CD14-positive monocyte (primary cell): Measurements from ENCODE around the gene NEDD4L. TPM values are rescaled to one million over a fixed set of nuclear protein-coding genes. Genes with fewer than 3 reads are reported as not detected.

Experiments
- DNase-seq, 3 donors: peaks; one replicate each; pipeline ENCODE4 v3.0.0-alpha.2; 2011 to 2022
- H2AFZ ChIP-seq: 2 replicates; pipeline ENCODE4 v1.6.0; 2012; ENCODE audit warnings: mild to moderate bottlenecking, low read depth, low read length, inconsistent platforms; ENCODE audit not compliant: insufficient read depth, poor library complexity, severe bottlenecking
- H3K27ac ChIP-seq, 2 donors: 1 replicate in 1 of 2; 2 replicates in 1 of 2; pipeline ENCODE4 v1.5.1; 2012 to 2013; ENCODE audit warnings: low read length in 2 of 2, control low read depth in 1 of 2, inconsistent platforms in 1 of 2, low read depth in 1 of 2, mild to moderate bottlenecking in 1 of 2
- H3K27me3 ChIP-seq, 2 donors: one replicate each; pipeline versions ENCODE4 v1.6.0 to v1.6.1; 2011 to 2013; ENCODE audit warnings: low read length in 2 of 2; ENCODE audit not compliant: control insufficient read depth in 2 of 2, insufficient read depth in 2 of 2
- H3K36me3 ChIP-seq, 2 donors: replicated peaks in 1 of 2; 1 replicate in 1 of 2; 2 replicates in 1 of 2; pipeline versions ENCODE4 v1.5.1 to v1.6.1; 2012 to 2013; ENCODE audit warnings: low read length in 2 of 2, control low read depth in 1 of 2, inconsistent platforms in 1 of 2, mild to moderate bottlenecking in 1 of 2; ENCODE audit not compliant: insufficient read depth in 2 of 2, control insufficient read depth in 1 of 2
- H3K4me1 ChIP-seq, 2 donors: 1 replicate in 1 of 2; 2 replicates in 1 of 2; pipeline versions ENCODE4 v1.5.1 to v1.6.1; 2012 to 2013; ENCODE audit warnings: low read length in 2 of 2, control low read depth in 1 of 2, inconsistent platforms in 1 of 2, mild to moderate bottlenecking in 1 of 2, moderate library complexity in 1 of 2; ENCODE audit not compliant: insufficient read depth in 2 of 2, control insufficient read depth in 1 of 2
- H3K4me2 ChIP-seq: replicated peaks from 2 replicates; pipeline ENCODE3; 2012; ENCODE audit warnings: low read length, moderate library complexity, mild to moderate bottlenecking; ENCODE audit not compliant: poor library complexity, severe bottlenecking; ENCODE audit errors: extremely low read depth
- H3K4me3 ChIP-seq, 3 experiments: fragments of 200-600 bp in 1 of 3; sonication (generic) in 1 of 3; replicated peaks in 1 of 3; 1 replicate in 2 of 3; 2 replicates in 1 of 3; pipeline ENCODE4 v1.5.1; 2011 to 2013; ENCODE audit warnings: low read length in 3 of 3, mild to moderate bottlenecking in 3 of 3, control low read depth in 2 of 3, low read depth in 2 of 3, inconsistent platforms in 1 of 3, moderate library complexity in 1 of 3
- H3K79me2 ChIP-seq: 2 replicates; pipeline ENCODE4 v1.6.0; 2012; ENCODE audit warnings: mild to moderate bottlenecking, control low read depth, inconsistent platforms, low read length, moderate library complexity; ENCODE audit not compliant: insufficient read depth
- H3K9ac ChIP-seq: 2 replicates; pipeline ENCODE4 v1.6.0; 2017; ENCODE audit warnings: low read length, mild to moderate bottlenecking; ENCODE audit not compliant: insufficient read depth, poor library complexity, severe bottlenecking
- H3K9me3 ChIP-seq, 2 donors: replicated peaks in 1 of 2; 1 replicate in 1 of 2; 2 replicates in 1 of 2; pipeline versions ENCODE4 v1.5.1 to v1.6.1; 2012 to 2013; ENCODE audit warnings: low read length in 2 of 2, control low read depth in 1 of 2; ENCODE audit not compliant: control insufficient read depth in 1 of 2, insufficient read depth in 1 of 2
- H4K20me1 ChIP-seq: 2 replicates; pipeline ENCODE4 v1.6.0; 2012; ENCODE audit warnings: mild to moderate bottlenecking, low read length, control low read depth, moderate library complexity; ENCODE audit not compliant: insufficient read depth
- H3K27ac Mint-ChIP-seq, 7 donors: one replicate each; pipeline ENCODE4 v1.8.0; 2020; ENCODE audit warnings: mild to moderate bottlenecking in 7 of 7, mixed read lengths in 7 of 7, moderate library complexity in 6 of 7, inconsistent platforms in 2 of 7
- H3K27me3 Mint-ChIP-seq, 3 donors: one replicate each; pipeline ENCODE4 v1.8.0; 2021 to 2022; ENCODE audit warnings: low read depth in 3 of 3, mild to moderate bottlenecking in 3 of 3, mixed read lengths in 3 of 3, moderate library complexity in 3 of 3, inconsistent platforms in 1 of 3
- H3K36me3 Mint-ChIP-seq, 2 donors: one replicate each; pipeline ENCODE4 v1.8.0; 2020; ENCODE audit warnings: mixed read lengths in 2 of 2, inconsistent platforms in 1 of 2, mild to moderate bottlenecking in 1 of 2
- H3K4me1 Mint-ChIP-seq: one replicate; pipeline ENCODE4 v1.8.0; 2020; ENCODE audit warnings: mild to moderate bottlenecking, mixed read lengths
- H3K4me3 Mint-ChIP-seq, 2 donors: one replicate each; pipeline ENCODE4 v1.8.0; 2020; ENCODE audit warnings: mild to moderate bottlenecking in 2 of 2, mixed read lengths in 2 of 2, moderate library complexity in 1 of 2
- H3K9me3 Mint-ChIP-seq, 7 donors: one replicate each; pipeline ENCODE4 v1.8.0; 2020 to 2022; ENCODE audit warnings: mixed read lengths in 7 of 7, mild to moderate bottlenecking in 6 of 7, moderate library complexity in 6 of 7, inconsistent platforms in 2 of 7
- CTCF ChIP-seq: fragments of 200-600 bp; IDR thresholded peaks from one replicate; pipeline ENCODE4 v1.8.0; 2022; ENCODE audit warnings: antibody characterized with exemption, mild to moderate bottlenecking
- WGBS: methylation state at CpG from one replicate; pipeline ENCODE4 v1.1.5; 2013; ENCODE audit warnings: missing lambda C conversion rate; ENCODE audit not compliant: insufficient coverage; 5-methylcytosine and 5-hydroxymethylcytosine counted together
- intact Hi-C, 2 donors: fragments of 100-400 bp; cut with micrococcal nuclease; formaldehyde crosslinking; loops; one replicate each; pipeline versions ENCODE4 v1.15.0 to v1.15.1; 2023
- polyA plus RNA-seq, 3 donors: library from polyadenylated mRNA; depleted of rRNA in 1 of 3; unstranded in 2 of 3; stranded (reverse) in 1 of 3; fragments of 300-500 nt in 2 of 3; fragments of >200 nt in 1 of 3; fragmentation: Illumina TruSeq in 2 of 3; gene quantifications; 1 replicate in 2 of 3; 2 replicates in 1 of 3; pipeline ENCODE4 v1.2.3, GENCODE V29; 2012 to 2021

NEDD4L gene
- polyA plus RNA-seq, 3 donors, result 2.5 to 5.2 (median 4.5) TPM

DNA sequence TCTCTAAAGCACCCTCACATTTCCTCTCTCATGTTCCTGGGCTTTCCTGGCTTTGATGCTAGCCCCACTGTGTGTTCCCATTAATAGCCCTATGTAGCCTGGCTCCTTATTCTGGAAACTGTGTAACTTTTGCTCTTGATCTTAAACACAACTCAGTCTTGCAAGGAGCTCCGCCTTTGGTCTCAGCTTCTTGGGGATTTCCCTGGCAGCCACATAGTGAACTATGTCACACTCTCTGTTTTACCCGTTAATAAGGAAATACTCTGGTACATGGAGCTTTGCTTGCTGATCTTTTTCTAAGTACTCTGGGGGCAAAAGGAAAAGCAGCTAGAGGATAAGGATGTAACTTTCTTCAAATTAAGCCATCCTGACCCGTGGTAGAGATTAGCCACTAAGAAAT is 259.3 kb downstream of the NEDD4L start:
- no peaks in the 10 kb centered on the region for H3K36me3 Mint-ChIP-seq
- H3K27me3 Mint-ChIP-seq, result peaks cover 0 to 1% (median 0%) of the 10 kb centered on the region in 3 donors
- no peaks in the 10 kb centered on the region for H3K27me3 ChIP-seq
- 100% methylated on average over 1 of the region's 3 CpGs for WGBS
- no peaks in the 10 kb centered on the region for H3K36me3 ChIP-seq
- H3K4me2 ChIP-seq, result no peak overlapping the region
- no peak for TF ChIP-seq CTCF
- no peak for DNase-seq
- peaks cover 2 to 10% of the 10 kb centered on the region in 2 donors for H3K9me3 ChIP-seq
- H3K4me3 Mint-ChIP-seq, result no peak overlapping the region
- H3K4me1 ChIP-seq, result no peaks in the 10 kb centered on the region
- H2AFZ ChIP-seq, result no peak overlapping the region
- no peak overlapping the region for H3K9ac ChIP-seq
- H3K27ac Mint-ChIP-seq, result no peak overlapping the region
- H3K79me2 ChIP-seq, result no peaks in the 10 kb centered on the region
- H3K9me3 Mint-ChIP-seq, result peaks cover 0 to 22% (median 11%) of the 10 kb centered on the region in 7 donors
- no peak overlapping the region for H3K27ac ChIP-seq
- no peaks in the 10 kb centered on the region for H4K20me1 ChIP-seq
- no peaks in the 10 kb centered on the region for H3K4me1 Mint-ChIP-seq
- intact Hi-C loops, result loop anchor here in 1 of 2 donors (10.0 kb wide), 1 partner anchor 79 kb away; no protein-coding TSS in a partner anchor
- no peak overlapping the region for H3K4me3 ChIP-seq

- Histone ChIP-seq H3K27me3 (no peaks in the 10 kb centered on the region), H3K4me1 (no peaks in the 10 kb centered on the region), H3K4me3 (no peak overlapping the region), H3K36me3 (no peaks in the 10 kb centered on the region), H3K79me2 (no peaks in the 10 kb centered on the region), H3K27ac (no peak overlapping the region), H2AFZ (no peak overlapping the region), H3K9me3 (peaks cover 2 to 10% of the 10 kb centered on the region in 2 donors), H3K4me2 (no peak overlapping the region), H4K20me1 (no peaks in the 10 kb centered on the region), H3K9ac (no peak overlapping the region)
- TF ChIP-seq CTCF, result no peak
- H3K27ac Mint-ChIP-seq, result no peak overlapping the region
- no peak for DNase-seq
- intact Hi-C loops, result loop anchor here in 1 of 2 donors (10.0 kb wide), 1 partner anchor 81 kb away; no protein-coding TSS in a partner anchor
- 100% methylated on average over 1 of the region's 3 CpGs for WGBS
- H3K9me3 Mint-ChIP-seq, result peaks cover 0 to 22% (median 11%) of the 10 kb centered on the region in 7 donors
- peaks cover 1% of the 10 kb centered on the region for H3K4me1 Mint-ChIP-seq
- no peaks in the 10 kb centered on the region for H3K36me3 Mint-ChIP-seq
- H3K4me3 Mint-ChIP-seq, result no peak overlapping the region
- H3K27me3 Mint-ChIP-seq, result peaks cover 0 to 3% (median 1%) of the 10 kb centered on the region in 3 donors
Observed at GRCh38 chr18:58305792-58306191, 261.8 kb downstream of the NEDD4L start.
